OCI-LY3 (cell line): ENCODE measurements around the gene ME3.

Source experiments
- H2AFZ ChIP-seq: fragments of 200-600, 300-600 bp; shearing (Covaris generic); 2 replicates; pipeline ENCODE4 v1.6.0; 2014; ENCODE audit warnings: antibody characterized with exemption, low read depth, low read length
- H3K27ac ChIP-seq: fragments of 200-600, 300-600 bp; sonication (generic); 2 replicates; pipeline ENCODE4 v1.5.1; 2014; ENCODE audit warnings: mild to moderate bottlenecking, low read length, moderate library complexity, mixed read lengths
- H3K27me3 ChIP-seq: fragments of 200-600, 300-600 bp; sonication (generic); 2 replicates; pipeline ENCODE4 v1.6.1; 2014; ENCODE audit warnings: low read depth, low read length, mixed read lengths
- H3K36me3 ChIP-seq: fragments of 200-600, 300-600 bp; sonication (generic); replicated peaks from 2 replicates; pipeline ENCODE3; 2014; ENCODE audit warnings: low read depth, low read length, mixed read lengths
- H3K4me1 ChIP-seq: fragments of 300-600, 200-600 bp; sonication (generic); 2 replicates; pipeline ENCODE4 v1.6.1; 2014; ENCODE audit warnings: low read length, mixed read lengths
- H3K4me2 ChIP-seq: fragments of 200-600, 300-600 bp; sonication (generic); 2 replicates; pipeline ENCODE4 v1.6.1; 2014; ENCODE audit warnings: low read length, mixed read lengths
- H3K4me3 ChIP-seq: fragments of 300-600, 200-600 bp; sonication (generic); 2 replicates; pipeline ENCODE4 v1.5.1; 2014; ENCODE audit warnings: antibody characterized with exemption, mild to moderate bottlenecking, low read length, moderate library complexity
- H3K79me2 ChIP-seq: fragments of 300-600, 200-600 bp; shearing (Covaris generic); 2 replicates; pipeline ENCODE4 v1.6.1; 2014; ENCODE audit warnings: mild to moderate bottlenecking, low read length, mixed read lengths
- H3K9ac ChIP-seq: fragments of 300-600, 200-600 bp; shearing (Covaris generic); 2 replicates; pipeline ENCODE4 v1.6.0; 2014; ENCODE audit warnings: mild to moderate bottlenecking, low read length, moderate library complexity
- H3K9me3 ChIP-seq: fragments of 200-600, 300-600 bp; shearing (Covaris generic); 2 replicates; pipeline ENCODE4 v1.6.1; 2014; ENCODE audit warnings: low read length, mixed read lengths; ENCODE audit not compliant: insufficient read depth
- H4K20me1 ChIP-seq: fragments of 200-600, 300-600 bp; sonication (generic); 2 replicates; pipeline ENCODE4 v1.6.1; 2016; ENCODE audit warnings: low read length, mixed read lengths; ENCODE audit not compliant: insufficient read depth
- EZH2phosphoT487 ChIP-seq: fragments of 200-600 bp; shearing (Covaris generic); IDR thresholded peaks from 2 replicates; pipeline ENCODE4 v1.6.1; 2018; ENCODE audit warnings: antibody characterized with exemption, mixed run types, low read depth
- TF ChIP-seq, protein P1 (sequence below): fragments of 200-600, 300-600 bp; sonication (generic); IDR thresholded peaks from 2 replicates; pipeline ENCODE4 v1.5.1; 2014; ENCODE audit warnings: antibody characterized with exemption, low read length, low read depth

Gene ME3

GRCh38 chr11:86488553-86488952 is 183.9 kb downstream of the ME3 start:
- H3K4me3 ChIP-seq = no peak overlapping the region
- no peak overlapping the region for H3K27ac ChIP-seq
- no peaks in the 10 kb centered on the region for H3K9me3 ChIP-seq
- H3K27me3 ChIP-seq = no peaks in the 10 kb centered on the region
- no peak overlapping the region for H2AFZ ChIP-seq
- H3K4me2 ChIP-seq = no peak overlapping the region
- no peaks in the 10 kb centered on the region for H3K36me3 ChIP-seq
- no peaks in the 10 kb centered on the region for H3K79me2 ChIP-seq
- TF ChIP-seq, protein P1, sequence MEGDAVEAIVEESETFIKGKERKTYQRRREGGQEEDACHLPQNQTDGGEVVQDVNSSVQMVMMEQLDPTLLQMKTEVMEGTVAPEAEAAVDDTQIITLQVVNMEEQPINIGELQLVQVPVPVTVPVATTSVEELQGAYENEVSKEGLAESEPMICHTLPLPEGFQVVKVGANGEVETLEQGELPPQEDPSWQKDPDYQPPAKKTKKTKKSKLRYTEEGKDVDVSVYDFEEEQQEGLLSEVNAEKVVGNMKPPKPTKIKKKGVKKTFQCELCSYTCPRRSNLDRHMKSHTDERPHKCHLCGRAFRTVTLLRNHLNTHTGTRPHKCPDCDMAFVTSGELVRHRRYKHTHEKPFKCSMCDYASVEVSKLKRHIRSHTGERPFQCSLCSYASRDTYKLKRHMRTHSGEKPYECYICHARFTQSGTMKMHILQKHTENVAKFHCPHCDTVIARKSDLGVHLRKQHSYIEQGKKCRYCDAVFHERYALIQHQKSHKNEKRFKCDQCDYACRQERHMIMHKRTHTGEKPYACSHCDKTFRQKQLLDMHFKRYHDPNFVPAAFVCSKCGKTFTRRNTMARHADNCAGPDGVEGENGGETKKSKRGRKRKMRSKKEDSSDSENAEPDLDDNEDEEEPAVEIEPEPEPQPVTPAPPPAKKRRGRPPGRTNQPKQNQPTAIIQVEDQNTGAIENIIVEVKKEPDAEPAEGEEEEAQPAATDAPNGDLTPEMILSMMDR = no peak
- no peak for TF ChIP-seq EZH2phosphoT487
- no peak overlapping the region for H3K9ac ChIP-seq
- H3K4me1 ChIP-seq = no peaks in the 10 kb centered on the region
- H4K20me1 ChIP-seq = no peaks in the 10 kb centered on the region

GRCh38 chr11:86487671-86488070 is 184.7 kb downstream of the ME3 start:
- Histone ChIP-seq H3K79me2 (no peaks in the 10 kb centered on the region), H4K20me1 (no peaks in the 10 kb centered on the region), H3K4me2 (no peak overlapping the region), H3K9ac (no peak overlapping the region), H3K27ac (no peak overlapping the region), H3K4me3 (no peak overlapping the region), H3K4me1 (no peaks in the 10 kb centered on the region), H3K36me3 (no peaks in the 10 kb centered on the region), H3K9me3 (no peaks in the 10 kb centered on the region), H2AFZ (no peak overlapping the region), H3K27me3 (no peaks in the 10 kb centered on the region)
- no peak for TF ChIP-seq EZH2phosphoT487
- TF ChIP-seq, protein P1 = peak; percentile 26

GRCh38 chr11:86486261-86487030 is 186.0 kb downstream of the ME3 start:
- Histone ChIP-seq H3K36me3 (no peaks in the 10 kb centered on the region), H2AFZ (no peak overlapping the region), H3K9ac (no peak overlapping the region), H3K4me3 (no peak overlapping the region), H3K79me2 (no peaks in the 10 kb centered on the region), H3K9me3 (no peaks in the 10 kb centered on the region), H3K4me1 (peaks cover 2% of the 10 kb centered on the region), H3K27me3 (no peaks in the 10 kb centered on the region), H3K27ac (no peak overlapping the region), H4K20me1 (no peaks in the 10 kb centered on the region), H3K4me2 (no peak overlapping the region)
- TF ChIP-seq, protein P1 = no peak
- TF ChIP-seq EZH2phosphoT487 = no peak

DNA sequence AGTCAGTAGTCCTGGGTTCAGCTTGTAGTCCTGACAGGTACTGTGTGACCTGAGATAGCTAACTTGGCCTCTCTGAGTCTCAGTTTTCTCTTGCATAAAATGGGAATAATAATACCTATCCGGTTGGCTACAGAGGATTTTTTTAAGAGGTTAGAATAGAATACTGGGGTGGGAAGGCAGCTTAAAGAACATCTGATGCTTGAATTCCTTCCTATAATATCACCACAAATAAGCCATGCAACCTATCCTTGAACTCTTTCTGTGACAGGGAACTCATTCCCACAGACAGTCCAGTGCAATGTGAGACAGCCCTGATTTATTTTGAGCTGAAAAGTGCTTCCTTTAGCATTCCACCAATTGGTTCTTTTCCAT is 187.6 kb downstream of the ME3 start:
- H3K4me2 ChIP-seq = no peak overlapping the region
- no peak overlapping the region for H3K27ac ChIP-seq
- TF ChIP-seq, protein P1 = no peak
- no peak for TF ChIP-seq EZH2phosphoT487
- no peak overlapping the region for H3K9ac ChIP-seq
- no peaks in the 10 kb centered on the region for H3K36me3 ChIP-seq
- no peaks in the 10 kb centered on the region for H3K79me2 ChIP-seq
- H3K4me3 ChIP-seq = no peak overlapping the region
- no peaks in the 10 kb centered on the region for H3K9me3 ChIP-seq
- no peaks in the 10 kb centered on the region for H3K27me3 ChIP-seq
- H2AFZ ChIP-seq = no peak overlapping the region
- peaks cover 6% of the 10 kb centered on the region for H3K4me1 ChIP-seq
- no peaks in the 10 kb centered on the region for H4K20me1 ChIP-seq
